HepG2 (cell line): Measurements from ENCODE around the gene FSD1. TPM values are rescaled to one million over a fixed set of nuclear protein-coding genes. Genes with fewer than 3 reads are reported as not detected.

ENCODE experiments used
- ARNT ChIP-seq: fragments of 450-650 bp; IDR thresholded peaks from 2 replicates; pipeline ENCODE4 v1.6.1; 2017
- CENPX ChIP-seq: sonication (generic); formaldehyde crosslinking; IDR thresholded peaks from 2 replicates; pipeline ENCODE4 v1.9.0; 2021; ENCODE audit warnings: mild to moderate bottlenecking, missing genetic modification reagents, moderate library complexity
- DMAP1 ChIP-seq: IDR thresholded peaks from 2 replicates; pipeline ENCODE4 v1.6.1; 2016
- DMTF1 ChIP-seq: sonication (generic); formaldehyde crosslinking; IDR thresholded peaks from 2 replicates; pipeline ENCODE4 v1.4.0; 2020; ENCODE audit warnings: mild to moderate bottlenecking, missing genetic modification reagents
- EZH2 ChIP-seq: conservative IDR thresholded peaks from 2 replicates; pipeline ENCODE4 v1.6.1; 2012; ENCODE audit warnings: mild to moderate bottlenecking, low read depth, low read length, moderate library complexity
- GATAD2A ChIP-seq: IDR thresholded peaks from 2 replicates; pipeline ENCODE4 v1.6.1; 2016
- HNRNPK ChIP-seq: fragments of 200-400 bp; formaldehyde crosslinking; IDR thresholded peaks from 2 replicates; pipeline ENCODE4 v1.6.1; 2018; ENCODE audit warnings: low read length, low read depth, moderate library complexity, mild to moderate bottlenecking; ENCODE audit not compliant: poor library complexity, severe bottlenecking
- JARID2 ChIP-seq: sonication (generic); formaldehyde crosslinking; IDR thresholded peaks from 2 replicates; pipeline ENCODE4 v1.8.1; 2023; ENCODE audit warnings: missing genetic modification reagents, inconsistent platforms; ENCODE audit not compliant: insufficient replicate concordance
- KDM5B ChIP-seq: sonication (generic); formaldehyde crosslinking; IDR thresholded peaks from 2 replicates; pipeline ENCODE4 v1.4.0; 2020; ENCODE audit warnings: missing genetic modification reagents, mild to moderate bottlenecking, borderline replicate concordance
- KMT2B ChIP-seq: IDR thresholded peaks from 2 replicates; pipeline ENCODE4 v1.6.1; 2016; ENCODE audit warnings: missing genetic modification reagents, missing compliant biosample characterization
- NR2F6 ChIP-seq, 2 experiments: IDR thresholded peaks; 2 replicates each; pipeline ENCODE4 v1.6.1; 2016; ENCODE audit warnings: antibody characterized with exemption in 1 of 2, mild to moderate bottlenecking in 1 of 2
- PAWR ChIP-seq: sonication (generic); formaldehyde crosslinking; IDR thresholded peaks from 2 replicates; pipeline ENCODE4 v1.4.0; 2020; ENCODE audit warnings: missing genetic modification reagents, mild to moderate bottlenecking, borderline replicate concordance
- RBAK ChIP-seq: sonication (generic); formaldehyde crosslinking; IDR thresholded peaks from 2 replicates; pipeline ENCODE4 v1.5.1; 2020; ENCODE audit warnings: mild to moderate bottlenecking, missing genetic modification reagents
- SP2 ChIP-seq: sonication (generic); formaldehyde crosslinking; IDR thresholded peaks from 2 replicates; pipeline ENCODE4 v1.5.1; 2020; ENCODE audit warnings: mild to moderate bottlenecking, missing genetic modification reagents
- TBL1XR1 ChIP-seq: fragments of 150-350 bp; IDR thresholded peaks from 2 replicates; pipeline ENCODE4 v1.6.1; 2014; ENCODE audit warnings: borderline replicate concordance, low read length; ENCODE audit not compliant: partially characterized antibody
- ZBTB21 ChIP-seq: sonication (generic); formaldehyde crosslinking; IDR thresholded peaks from 2 replicates; pipeline ENCODE4 v1.4.0; 2020; ENCODE audit warnings: missing genetic modification reagents
- ZNF44 ChIP-seq: sonication (generic); formaldehyde crosslinking; IDR thresholded peaks from 2 replicates; pipeline ENCODE4 v1.5.1; 2020; ENCODE audit warnings: mild to moderate bottlenecking, missing genetic modification reagents
- ZNF616 ChIP-seq: sonication (generic); formaldehyde crosslinking; IDR thresholded peaks from 2 replicates; pipeline ENCODE4 v1.5.0; 2020; ENCODE audit warnings: low read depth, mild to moderate bottlenecking, missing genetic modification reagents
- ZNF670 ChIP-seq: sonication (generic); formaldehyde crosslinking; IDR thresholded peaks from 2 replicates; pipeline ENCODE4 v1.8.0; 2022; ENCODE audit warnings: mild to moderate bottlenecking, missing genetic modification reagents, borderline replicate concordance
- ZNF878 ChIP-seq: sonication (generic); formaldehyde crosslinking; IDR thresholded peaks from 2 replicates; pipeline ENCODE4 v1.8.1; 2023; ENCODE audit warnings: mild to moderate bottlenecking, missing genetic modification reagents, moderate library complexity
- polyA plus RNA-seq, 8 experiments: library from polyadenylated mRNA; depleted of rRNA in 3 of 8; stranded (reverse) in 7 of 8; unstranded in 1 of 8; fragments of >200 nt; fragmentation: Illumina TruSeq in 4 of 8; extraction: Trizol in 4 of 8; gene quantifications; 2 replicates each; pipeline versions ENCODE4 v1.2.1 to v1.2.3, GENCODE V29; 2011 to 2016; ENCODE audit warnings: low read depth in 4 of 8, missing spikeins in 1 of 8, mixed read lengths in 1 of 8; ENCODE audit not compliant: insufficient read depth in 1 of 8
- total RNA-seq, 5 experiments: library from RNA; depleted of rRNA; stranded (reverse); fragments of >200 nt; fragmentation: Illumina TruSeq; extraction: Trizol; gene quantifications; 2 replicates each; pipeline ENCODE4 v1.2.3, GENCODE V29; 2016; ENCODE audit warnings: low read depth in 1 of 5
- TF ChIP-seq, protein P1 (sequence below): sonication (generic); formaldehyde crosslinking; IDR thresholded peaks from 2 replicates; pipeline ENCODE4 v1.4.0; 2020; ENCODE audit warnings: missing genetic modification reagents
- TF ChIP-seq, protein P2 (sequence below): sonication (generic); formaldehyde crosslinking; IDR thresholded peaks from 2 replicates; pipeline ENCODE4 v1.8.1; 2023; ENCODE audit warnings: mild to moderate bottlenecking, moderate library complexity, missing genetic modification reagents
- TF ChIP-seq, protein P3 (sequence below): sonication (generic); formaldehyde crosslinking; IDR thresholded peaks from 2 replicates; pipeline ENCODE4 v1.4.0; 2020; ENCODE audit warnings: missing genetic modification reagents, mild to moderate bottlenecking, borderline replicate concordance

FSD1 gene
- total and polyA plus RNA-seq, 2 of the 13 experiments (the other 11 are each of a cell fraction or from before 2014, with no cell fraction given): 0.29 to 0.66 TPM

DNA sequence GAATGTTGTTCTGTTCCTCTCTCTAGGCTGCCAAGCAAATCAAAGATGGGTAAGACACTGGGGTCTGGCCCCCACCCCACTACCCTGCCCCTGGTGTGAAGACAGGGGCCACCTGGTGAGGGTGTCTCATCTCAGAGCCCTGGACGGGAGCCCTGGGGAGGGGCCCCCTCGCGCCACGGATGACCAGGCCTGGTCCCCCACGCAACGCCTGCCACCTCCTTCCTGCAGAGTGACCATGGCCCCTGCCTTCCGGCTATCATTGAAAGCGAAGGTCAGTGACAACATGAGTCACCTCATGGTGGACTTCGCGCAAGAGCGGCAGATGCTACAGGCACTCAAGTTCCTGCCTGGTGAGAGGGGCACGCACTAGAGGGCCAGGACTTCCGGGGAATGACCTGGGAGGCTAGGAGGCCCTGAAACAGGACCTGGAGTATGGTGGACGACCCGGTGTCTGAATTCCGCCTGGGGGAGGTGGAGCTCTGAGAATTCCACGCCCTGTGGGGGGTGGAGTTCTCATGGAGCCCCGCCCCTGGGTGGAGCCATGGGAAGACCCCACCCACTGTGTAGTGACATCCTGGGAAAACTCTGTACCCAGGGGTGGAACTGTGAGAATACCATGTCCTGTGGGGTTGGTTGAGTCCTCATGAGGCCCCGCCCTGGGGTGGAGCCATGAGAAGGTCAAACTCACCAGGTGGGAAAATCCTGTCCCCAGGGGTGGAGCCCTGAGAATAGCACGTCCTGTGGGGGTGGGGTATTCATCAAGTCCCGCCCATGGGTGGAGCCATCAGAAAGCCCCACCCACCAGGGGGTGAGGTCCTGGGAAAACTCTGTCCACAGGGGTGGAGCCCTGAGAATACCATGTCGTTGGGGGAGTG lies 6.1 kb downstream of the FSD1 start (continued):
- TF ChIP-seq JARID2 (peak; percentile 48), DMAP1 (CRISPR knock-in tag) (peak; percentile 77), CENPX (CRISPR knock-in tag) (no peak), ZNF616 (CRISPR knock-in tag) (0 out of 2 replicates have a peak, but pooled peaks have one; percentile 56), ZNF878 (CRISPR knock-in tag) (peak; percentile 82), ARNT (no peak), SP2 (peak; percentile 32; the same call in 1 of the 2 replicates), HNRNPK (no peak), ZNF44 (CRISPR knock-in tag) (peak; percentile 87; the same call in 1 of the 2 replicates), DMTF1 (CRISPR knock-in tag) (no peak), ZBTB21 (CRISPR knock-in tag) (peak; percentile 95), GATAD2A (CRISPR knock-in tag) (peak; percentile 95), RBAK (no peak), KMT2B (peak; percentile 76), PAWR (CRISPR knock-in tag) (no peak), TBL1XR1 (no peak), ZNF670 (CRISPR knock-in tag) (peak; percentile 71; the same call in 1 of the 2 replicates), KDM5B (CRISPR knock-in tag) (peak; percentile 85; the same call in 1 of the 2 replicates), NR2F6 (IDR thresholded peaks at IDR 0.05) (peak; percentile 73), NR2F6 (CRISPR knock-in tag; IDR thresholded peaks at IDR 0.05) (peak; percentile 96), EZH2 (no peak)
- TF ChIP-seq, protein P1, sequence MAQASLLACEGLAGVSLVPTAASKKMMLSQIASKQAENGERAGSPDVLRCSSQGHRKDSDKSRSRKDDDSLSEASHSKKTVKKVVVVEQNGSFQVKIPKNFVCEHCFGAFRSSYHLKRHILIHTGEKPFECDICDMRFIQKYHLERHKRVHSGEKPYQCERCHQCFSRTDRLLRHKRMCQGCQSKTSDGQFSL (CRISPR knock-in tag): no peak
- TF ChIP-seq, protein P2, sequence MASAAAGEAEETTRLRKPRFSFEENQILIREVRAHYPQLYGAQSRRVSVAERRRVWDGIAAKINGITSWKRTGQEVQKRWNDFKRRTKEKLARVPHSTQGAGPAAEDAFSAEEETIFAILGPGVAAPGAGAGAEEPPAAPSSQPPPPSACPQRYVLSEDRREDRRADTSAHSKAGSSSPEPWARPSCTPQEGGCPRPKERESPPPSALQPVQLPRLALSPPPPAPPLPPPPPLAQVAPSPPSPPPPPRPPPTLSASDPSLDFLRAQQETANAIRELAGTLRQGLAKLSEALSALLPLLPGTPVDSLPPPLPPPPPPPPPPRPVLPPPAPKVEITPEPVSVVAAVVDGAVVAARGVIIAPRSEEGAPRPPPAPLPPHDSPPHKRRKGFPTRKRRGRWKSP: peak; percentile 65
- TF ChIP-seq, protein P3, sequence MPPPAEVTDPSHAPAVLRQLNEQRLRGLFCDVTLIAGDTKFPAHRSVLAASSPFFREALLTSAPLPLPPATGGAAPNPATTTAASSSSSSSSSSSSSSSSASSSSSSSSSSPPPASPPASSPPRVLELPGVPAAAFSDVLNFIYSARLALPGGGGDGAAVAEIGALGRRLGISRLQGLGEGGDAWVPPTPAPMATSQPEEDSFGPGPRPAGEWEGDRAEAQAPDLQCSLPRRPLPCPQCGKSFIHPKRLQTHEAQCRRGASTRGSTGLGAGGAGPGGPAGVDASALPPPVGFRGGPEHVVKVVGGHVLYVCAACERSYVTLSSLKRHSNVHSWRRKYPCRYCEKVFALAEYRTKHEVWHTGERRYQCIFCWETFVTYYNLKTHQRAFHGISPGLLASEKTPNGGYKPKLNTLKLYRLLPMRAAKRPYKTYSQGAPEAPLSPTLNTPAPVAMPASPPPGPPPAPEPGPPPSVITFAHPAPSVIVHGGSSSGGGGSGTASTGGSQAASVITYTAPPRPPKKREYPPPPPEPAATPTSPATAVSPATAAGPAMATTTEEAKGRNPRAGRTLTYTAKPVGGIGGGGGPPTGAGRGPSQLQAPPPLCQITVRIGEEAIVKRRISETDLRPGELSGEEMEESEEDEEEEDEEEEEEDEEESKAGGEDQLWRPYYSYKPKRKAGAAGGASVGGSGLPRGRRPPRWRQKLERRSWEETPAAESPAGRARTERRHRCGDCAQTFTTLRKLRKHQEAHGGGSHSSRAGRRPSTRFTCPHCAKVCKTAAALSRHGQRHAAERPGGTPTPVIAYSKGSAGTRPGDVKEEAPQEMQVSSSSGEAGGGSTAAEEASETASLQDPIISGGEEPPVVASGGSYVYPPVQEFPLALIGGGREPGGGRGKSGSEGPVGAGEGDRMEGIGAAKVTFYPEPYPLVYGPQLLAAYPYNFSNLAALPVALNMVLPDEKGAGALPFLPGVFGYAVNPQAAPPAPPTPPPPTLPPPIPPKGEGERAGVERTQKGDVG (CRISPR knock-in tag): peak; percentile 60; the same call in 1 of the 2 replicates
